HG03460 (cell line): Measurements from ENCODE around the gene GPRIN1.
"Not testable (repeated sequence)": the region's sequence is repeated elsewhere in the genome, so short reads cannot be mapped to it uniquely, and the experiment has no call there.

Experiments used
- ATAC-seq: cut with Tn5 transposase; IDR thresholded peaks from one replicate; pipeline ENCODE4 v1.9.1; 2021; ENCODE audit not compliant: unreplicated experiment

GPRIN1 gene

GRCh38 chr5:176599749-176600430 lies 10.1 kb downstream of the GPRIN1 start:
- not testable (repeated sequence) for ATAC-seq

DNA sequence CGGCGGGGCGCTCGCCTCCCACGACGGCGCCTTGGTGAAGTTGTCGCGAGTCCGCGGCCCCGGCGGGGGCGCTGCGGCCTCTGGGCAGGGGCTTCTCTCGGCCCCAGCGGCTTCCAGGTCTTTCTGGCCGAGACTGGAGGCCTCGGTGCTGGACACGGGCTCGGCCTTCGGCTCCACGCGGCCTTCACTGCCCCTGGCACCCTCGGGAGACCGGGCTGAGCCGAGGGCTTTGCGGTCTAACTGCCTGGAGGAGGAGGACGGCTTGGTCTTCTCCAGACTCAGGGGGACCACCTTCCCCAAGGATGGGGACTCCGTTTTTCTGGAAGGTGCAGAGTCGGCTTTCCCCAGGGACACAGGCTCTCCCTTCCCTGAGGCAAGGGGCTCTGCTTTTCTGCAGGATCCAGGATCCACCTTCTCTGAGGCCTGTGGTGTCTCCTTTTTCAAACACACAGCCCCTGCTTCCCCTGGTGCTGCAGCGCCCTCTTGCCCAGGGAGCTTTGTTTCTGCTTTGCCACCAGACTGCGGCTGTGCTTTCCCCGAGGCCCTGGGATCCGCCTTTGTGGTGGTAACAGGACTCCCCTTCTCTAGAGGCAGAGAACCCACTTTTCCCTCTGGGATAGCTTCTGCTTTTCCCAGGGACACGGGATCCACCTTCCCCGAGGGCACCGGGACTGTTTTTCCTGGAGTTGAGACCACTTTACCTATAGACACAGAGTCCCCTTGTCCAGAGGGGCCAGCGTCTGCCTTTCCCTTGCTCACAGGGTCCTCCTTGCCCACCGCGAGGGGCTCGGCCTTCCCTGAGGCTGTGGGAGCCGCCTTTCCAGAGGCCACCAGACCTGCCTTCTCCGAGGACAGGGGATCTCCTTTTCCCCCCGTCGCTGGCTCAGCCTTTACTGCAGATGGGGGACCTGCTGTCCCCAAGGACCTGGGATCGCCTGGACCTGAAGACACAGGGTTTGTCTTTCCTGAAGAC lies 12.3 kb downstream of the GPRIN1 start:
- ATAC-seq: no peak

- peak; percentile 46 for ATAC-seq
Measured at GRCh38 chr5:176596689-176597416, 13.1 kb downstream of the GPRIN1 start.

DNA sequence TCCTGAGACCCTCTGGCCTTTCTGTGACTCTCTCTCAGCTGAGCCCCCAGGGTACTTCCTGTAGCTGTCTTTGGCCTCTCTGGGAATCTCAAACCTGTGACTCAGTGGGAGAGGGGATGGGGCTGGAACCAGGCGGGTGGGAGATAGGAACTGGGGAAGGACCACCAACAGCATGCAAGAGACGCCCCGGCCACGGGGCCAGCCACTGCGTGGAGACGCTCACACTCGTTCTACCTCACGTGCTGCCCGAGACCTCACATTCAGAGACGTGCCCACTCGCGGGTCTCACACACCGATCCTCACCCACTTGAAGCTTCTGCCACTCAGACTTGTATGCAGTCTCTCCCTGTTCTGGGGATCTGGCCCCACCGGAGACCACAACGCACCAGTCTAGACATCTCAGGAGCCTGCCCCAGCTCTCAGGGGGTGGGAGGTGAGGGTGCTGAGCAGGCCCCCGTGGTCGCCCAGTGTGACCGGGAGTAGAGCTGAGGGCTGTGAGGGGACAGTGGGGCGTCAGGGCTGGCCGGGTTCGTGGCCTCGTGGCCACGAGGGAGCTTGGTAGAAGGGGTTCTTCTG lies 13.8 kb downstream of the GPRIN1 start:
- ATAC-seq: no peak

DNA sequence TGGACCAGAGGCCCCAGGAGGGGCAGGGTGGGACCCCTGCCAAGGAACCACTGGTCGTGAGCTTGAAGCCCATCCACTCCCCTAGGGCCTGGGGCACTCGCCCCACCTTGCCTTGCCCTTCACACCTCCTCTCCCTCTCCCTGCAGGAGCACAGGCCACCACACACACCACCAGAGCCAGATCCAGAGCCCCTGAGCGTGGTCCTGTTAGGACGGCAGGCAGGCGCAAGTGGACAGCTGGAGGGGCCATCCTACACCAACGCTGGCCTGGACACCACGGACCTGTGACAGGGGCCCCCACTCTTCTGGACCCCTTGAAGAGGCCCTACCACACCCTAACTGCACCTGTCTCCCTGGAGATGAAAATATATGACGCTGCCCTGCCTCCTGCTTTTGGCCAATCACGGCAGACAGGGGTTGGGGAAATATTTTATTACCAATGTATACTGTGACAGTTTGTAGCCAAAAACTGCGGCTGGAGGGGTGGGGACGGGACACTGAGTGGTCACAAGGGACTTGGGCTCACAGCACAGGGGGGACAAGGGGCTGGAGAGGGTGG lies 14.5 kb downstream of the GPRIN1 start:
- ATAC-seq: no peak

DNA sequence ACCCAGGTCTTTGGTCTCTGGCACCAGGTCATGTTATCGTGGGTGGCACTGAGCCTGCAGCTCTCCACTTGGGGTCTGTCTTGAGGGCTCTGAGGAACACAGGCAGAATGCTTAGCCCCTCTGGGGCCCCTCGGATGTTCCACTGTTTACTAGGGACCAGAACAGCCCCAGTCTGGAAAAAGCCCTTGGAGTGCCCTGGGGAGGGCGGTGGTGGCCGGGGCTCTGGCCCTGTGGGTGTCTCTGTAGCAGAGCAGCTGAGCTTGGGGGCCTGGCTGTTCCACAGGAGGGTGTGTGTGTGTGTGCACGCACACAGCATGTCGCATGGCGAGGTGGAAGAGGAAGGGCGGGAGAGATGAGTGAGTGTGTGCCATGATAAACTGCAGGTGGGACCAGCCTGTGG lies 15.4 kb downstream of the GPRIN1 start:
- ATAC-seq: no peak

- no peak for ATAC-seq
Measured at GRCh38 chr5:176593273-176593869, 16.6 kb downstream of the GPRIN1 start.

GRCh38 chr5:176592573-176592972 lies 17.4 kb downstream of the GPRIN1 start:
- ATAC-seq: no peak

DNA sequence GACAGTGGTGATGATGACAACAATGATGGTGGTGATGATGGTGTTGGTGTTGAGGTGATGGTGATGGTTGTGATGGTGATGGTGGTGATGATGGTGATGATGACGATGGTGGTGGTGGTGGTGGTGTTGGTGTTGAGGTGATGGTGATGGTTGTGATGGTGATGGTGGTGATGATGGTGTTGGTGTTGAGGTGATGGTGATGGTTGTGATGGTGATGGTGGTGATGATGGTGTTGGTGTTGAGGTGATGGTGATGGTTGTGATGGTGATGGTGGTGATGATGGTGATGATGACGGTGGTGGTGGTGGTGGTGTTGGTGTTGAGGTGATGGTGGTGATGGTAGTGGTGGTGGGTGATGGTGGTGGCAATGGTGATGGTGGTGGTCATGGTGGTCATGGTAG lies 18.3 kb downstream of the GPRIN1 start:
- not testable (repeated sequence) for ATAC-seq

DNA sequence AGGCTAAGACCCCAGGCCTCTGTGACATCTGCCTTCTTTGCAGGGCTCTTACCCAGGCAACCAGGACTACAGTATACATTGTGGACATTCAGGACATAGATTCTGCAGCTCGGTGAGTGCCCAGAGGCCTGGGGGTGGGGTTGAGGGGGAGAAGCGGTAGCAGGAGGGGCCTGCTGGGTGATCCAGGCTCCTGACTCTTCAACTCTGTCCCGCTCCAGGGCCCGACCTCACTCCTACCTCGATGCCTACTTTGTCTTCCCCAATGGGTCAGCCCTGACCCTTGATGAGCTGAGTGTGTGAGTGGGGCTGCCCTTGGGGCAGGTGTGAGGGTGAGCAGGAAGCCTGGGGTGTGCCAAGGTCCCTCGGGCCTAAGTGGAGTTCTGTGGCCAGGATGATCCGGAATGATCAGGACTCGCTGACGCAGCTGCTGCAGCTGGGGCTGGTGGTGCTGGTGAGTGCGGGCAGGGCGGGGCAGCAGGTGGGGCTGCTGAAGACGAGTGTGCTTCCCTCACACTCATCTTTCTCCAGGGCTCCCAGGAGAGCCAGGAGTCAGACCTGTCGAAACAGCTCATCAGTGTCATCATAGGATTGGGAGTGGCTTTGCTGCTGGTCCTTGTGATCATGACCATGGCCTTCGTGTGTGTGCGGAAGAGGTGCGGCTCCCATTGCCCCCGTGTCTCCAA lies 19.8 kb downstream of the GPRIN1 start:
- ATAC-seq: no peak

- no peak for ATAC-seq
Measured at GRCh38 chr5:176589039-176589769, 20.8 kb downstream of the GPRIN1 start.

- no peak for ATAC-seq
Measured at GRCh38 chr5:176588297-176588696, 21.7 kb downstream of the GPRIN1 start.

DNA sequence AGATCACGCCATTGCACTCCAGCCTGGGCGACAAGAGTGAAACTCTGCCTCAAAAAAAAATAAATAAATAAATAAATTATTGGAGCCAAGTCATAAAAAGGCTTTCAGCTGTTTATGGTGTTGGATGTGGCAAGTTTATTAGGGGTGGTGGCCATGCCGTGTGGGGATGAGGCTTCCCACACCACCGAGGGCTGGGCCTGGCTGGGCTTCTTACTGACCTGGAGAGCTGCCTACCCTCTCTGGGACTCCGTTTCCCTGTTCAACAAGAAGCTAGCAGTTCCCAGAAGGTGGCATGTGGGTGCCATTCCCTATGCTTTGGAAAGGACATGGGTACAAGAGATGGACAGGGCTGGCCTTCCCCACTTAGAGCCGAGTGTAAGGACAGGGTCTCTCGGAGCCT lies 22.6 kb downstream of the GPRIN1 start:
- ATAC-seq: no peak

DNA sequence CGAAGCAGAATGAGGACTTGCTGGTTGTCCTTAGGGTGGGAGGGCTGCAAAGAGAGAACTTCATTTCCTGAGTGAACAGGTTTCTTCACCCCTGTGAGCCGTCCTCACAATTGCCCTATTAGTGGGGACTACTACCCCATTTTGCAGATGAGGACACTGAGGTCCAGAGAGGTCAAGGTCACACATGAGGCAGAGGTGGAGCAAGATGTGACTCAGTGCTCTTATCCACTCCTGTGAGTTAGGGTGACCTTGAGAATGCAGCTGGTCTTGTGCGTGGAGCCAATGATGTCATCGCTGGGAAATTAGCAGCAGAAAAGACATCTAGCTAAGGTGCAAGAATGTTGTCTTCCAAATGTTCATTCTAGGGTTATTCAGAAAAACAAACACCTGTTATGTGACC lies 26.9 kb downstream of the GPRIN1 start:
- ATAC-seq: no peak

DNA sequence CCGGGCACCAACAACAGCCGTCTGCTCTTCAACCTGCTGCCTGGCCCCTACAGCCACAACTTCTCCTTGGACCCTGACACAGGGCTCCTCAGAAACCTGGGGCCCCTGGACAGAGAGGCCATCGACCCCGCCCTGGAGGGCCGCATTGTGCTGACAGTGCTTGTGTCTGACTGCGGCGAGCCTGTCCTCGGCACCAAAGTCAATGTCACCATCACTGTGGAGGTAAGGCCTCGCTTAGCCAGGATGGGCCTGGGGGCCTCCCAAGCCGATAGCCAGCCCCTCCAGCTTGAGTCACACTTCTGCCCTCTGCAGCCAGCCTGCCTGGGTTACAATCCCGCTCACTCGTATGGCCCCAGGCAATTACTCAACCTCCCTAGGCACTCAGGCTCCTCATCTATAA lies 28.6 kb downstream of the GPRIN1 start:
- ATAC-seq: no peak

DNA sequence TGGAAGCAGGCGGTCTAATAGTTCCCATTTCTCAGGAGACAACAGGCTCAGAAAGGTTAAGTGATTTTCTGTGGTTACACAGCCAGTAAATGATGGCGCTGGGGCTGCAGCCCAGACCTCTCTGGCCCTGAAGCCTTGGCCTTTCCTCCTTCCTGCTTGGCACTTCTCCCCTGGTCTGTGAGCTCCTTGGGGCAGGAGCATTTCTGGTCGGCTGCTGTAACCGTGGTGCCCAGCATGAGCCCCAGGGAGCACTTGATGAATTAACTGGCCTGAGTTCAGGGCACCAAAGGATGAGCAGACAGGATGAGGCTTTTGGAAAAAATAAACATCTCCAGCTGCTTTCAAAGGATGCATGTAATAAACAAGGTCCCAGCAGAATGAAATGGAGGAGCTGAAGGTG lies 30.6 kb downstream of the GPRIN1 start:
- no peak for ATAC-seq

- no peak for ATAC-seq
Measured at GRCh38 chr5:176578391-176578808, 31.6 kb downstream of the GPRIN1 start.

- no peak for ATAC-seq
Measured at GRCh38 chr5:176577312-176578176, 32.4 kb downstream of the GPRIN1 start.
